Measurements from ENCODE around the gene HIPK3.

GRCh38 chr11:33389635-33390034 is 132.5 kb downstream of the HIPK3 start:
- TF ChIP-seq CTCF (conservative IDR thresholded peaks at IDR 0.05; ENCODE audit: low read length): no peak
- no peak for TF ChIP-seq EZH2phosphoT487 (IDR thresholded peaks at IDR 0.05; ENCODE audit: borderline replicate concordance)

Measured in Loucy (cell line).